Endothelial cell of umbilical vein (primary cell): Measurements from ENCODE around the gene DDX25. TPM values are rescaled to one million over a fixed set of nuclear protein-coding genes. Genes with fewer than 3 reads are reported as not detected.

ENCODE experiments used
- BruUV-seq: library from RNA; stranded (reverse); fragments of 400-500 nt; replicated peaks from 2 replicates; lab custom pipeline; 2021; lab: Mats Ljungman, UMichigan
- CTCF ChIA-PET: fragments of 300-600, 350-600 bp; sonication (Branson Sonifier 250); formaldehyde crosslinking; loops from one replicate; lab custom pipeline; 2021; ENCODE audit warnings: antibody characterized with exemption, inconsistent platforms; lab: Charles Lee
- POLR2A ChIA-PET: fragments of 300-600, 350-600 bp; sonication (Branson Sonifier 250); formaldehyde crosslinking; loops from one replicate; lab custom pipeline; 2021; ENCODE audit warnings: antibody characterized with exemption, inconsistent platforms; lab: Charles Lee
- DNase-seq: peaks from one replicate; pipeline ENCODE4 v3.0.0-alpha.2; 2011; ENCODE audit warnings: low read depth, low spot score
- FAIRE-seq: peaks from 2 replicates; lab custom pipeline; 2011; peaks lifted over from hg19 to GRCh38; lab: Jason Lieb, UNC
- H2AFZ ChIP-seq: 2 replicates; pipeline ENCODE4 v1.6.0; 2012; ENCODE audit warnings: low read depth, low read length, control low read depth, inconsistent platforms
- H3K27ac ChIP-seq: 2 replicates; pipeline ENCODE4 v1.5.1; 2011; ENCODE audit warnings: low read depth, mild to moderate bottlenecking, control low read depth, low read length, moderate library complexity; ENCODE audit not compliant: insufficient read depth
- H3K27me3 ChIP-seq, 2 experiments: 2 replicates each; pipeline versions ENCODE4 v1.6.0 to v1.6.1; 2011; ENCODE audit warnings: low read length in 2 of 2, mixed read lengths in 1 of 2; ENCODE audit not compliant: control insufficient read depth in 2 of 2, insufficient read depth in 2 of 2
- H3K36me3 ChIP-seq, 2 experiments: 2 replicates in 1 of 2; 3 replicates in 1 of 2; pipeline ENCODE4 v1.5.1; 2011; ENCODE audit warnings: low read length in 2 of 2, mild to moderate bottlenecking in 1 of 2, moderate library complexity in 1 of 2; ENCODE audit not compliant: control insufficient read depth in 2 of 2, insufficient read depth in 2 of 2; ENCODE audit errors: extremely low read depth in 1 of 2
- H3K4me1 ChIP-seq: 3 replicates; pipeline ENCODE4 v1.5.1; 2011; ENCODE audit warnings: mild to moderate bottlenecking, low read length; ENCODE audit not compliant: control insufficient read depth, insufficient read depth; ENCODE audit errors: extremely low read depth
- H3K4me2 ChIP-seq: 2 replicates; pipeline ENCODE4 v1.6.1; 2011; ENCODE audit warnings: low read length, control low read depth, mixed read lengths; ENCODE audit not compliant: insufficient read depth
- H3K4me3 ChIP-seq, 3 experiments: fragments of 200-600 bp in 1 of 3; sonication (generic), shearing (Covaris generic) in 1 of 3; replicated peaks in 1 of 3; 2 replicates each; pipeline ENCODE4 v1.5.1; 2011 to 2016; ENCODE audit warnings: control low read depth in 3 of 3, low read length in 3 of 3, mild to moderate bottlenecking in 2 of 3, inconsistent platforms in 1 of 3, low read depth in 1 of 3, moderate library complexity in 1 of 3; ENCODE audit not compliant: insufficient read depth in 1 of 3
- H3K79me2 ChIP-seq: 2 replicates; pipeline ENCODE4 v1.6.0; 2012; ENCODE audit warnings: low read length, inconsistent platforms; ENCODE audit not compliant: control insufficient read depth, insufficient read depth
- H3K9ac ChIP-seq: replicated peaks from 2 replicates; pipeline ENCODE3; 2011; ENCODE audit warnings: low read length, control low read depth; ENCODE audit not compliant: insufficient read depth; ENCODE audit errors: extremely low read depth
- H3K9me1 ChIP-seq: replicated peaks from 3 replicates; pipeline ENCODE4 v1.6.0; 2011; ENCODE audit warnings: mild to moderate bottlenecking, low read length; ENCODE audit not compliant: control insufficient read depth, insufficient read depth; ENCODE audit errors: extremely low read depth
- H3K9me3 ChIP-seq: replicated peaks from 2 replicates; pipeline ENCODE4 v1.5.1; 2012; ENCODE audit warnings: low read length, inconsistent platforms; ENCODE audit not compliant: control insufficient read depth, insufficient read depth
- H4K20me1 ChIP-seq: replicated peaks from 2 replicates; pipeline ENCODE3; 2011; ENCODE audit warnings: mild to moderate bottlenecking, low read length; ENCODE audit not compliant: control insufficient read depth, insufficient read depth; ENCODE audit errors: extremely low read depth
- EZH2 ChIP-seq: IDR thresholded peaks from 2 replicates; pipeline ENCODE4 v1.6.1; 2012; ENCODE audit warnings: borderline replicate concordance, low read depth, mild to moderate bottlenecking, moderate library complexity, low read length, inconsistent platforms; ENCODE audit not compliant: severe bottlenecking
- FOS ChIP-seq: IDR thresholded peaks from 2 replicates; pipeline ENCODE4 v1.6.1; 2011; ENCODE audit warnings: mild to moderate bottlenecking, low read length, moderate library complexity, borderline replicate concordance; ENCODE audit not compliant: insufficient read depth
- GATA2 ChIP-seq: IDR thresholded peaks from 2 replicates; pipeline ENCODE4 v1.7.0; 2011; ENCODE audit warnings: low read depth, mild to moderate bottlenecking, moderate library complexity, mixed read lengths, low read length; ENCODE audit not compliant: insufficient read length, insufficient read depth
- JUN ChIP-seq: IDR thresholded peaks from 2 replicates; pipeline ENCODE4 v1.6.1; 2011; ENCODE audit warnings: borderline replicate concordance, low read depth; ENCODE audit not compliant: insufficient read length, insufficient read depth
- MAX ChIP-seq: IDR thresholded peaks from 2 replicates; pipeline ENCODE4 v1.6.1; 2011; ENCODE audit not compliant: insufficient read depth, insufficient read length
- MYC ChIP-seq: IDR thresholded peaks from one replicate; pipeline ENCODE4 v1.6.1; 2011; ENCODE audit warnings: mild to moderate bottlenecking, low read depth, low read length
- POLR2A ChIP-seq: IDR thresholded peaks from 2 replicates; pipeline ENCODE4 v1.6.1; 2012; ENCODE audit warnings: low read depth, mild to moderate bottlenecking, control low read depth, low read length
- POLR2AphosphoS5 ChIP-seq: IDR thresholded peaks from 2 replicates; pipeline ENCODE4 v1.6.1; 2012; ENCODE audit warnings: low read depth, mild to moderate bottlenecking, control low read depth, low read length, moderate library complexity; ENCODE audit not compliant: insufficient read depth
- dilution Hi-C: fragments of 300-500 bp; cut with MboI; formaldehyde crosslinking; loops from one replicate; pipeline ENCODE4 v1.15.0; 2019; ENCODE audit warnings: low sequenced_read_pairs; ENCODE audit not compliant: extremely low pct_ligation_motif_present
- intact Hi-C: fragments of 100-400 bp; cut with micrococcal nuclease; formaldehyde crosslinking; loops from one replicate; pipeline ENCODE4 v1.10.0; 2022
- polyA plus RNA-seq, 4 experiments: library from polyadenylated mRNA; depleted of rRNA in 3 of 4; stranded (reverse) in 3 of 4; unstranded in 1 of 4; fragments of >200 nt; gene quantifications; 2 replicates each; pipeline versions ENCODE4 v1.2.1 to v1.2.3, GENCODE V29; 2011 to 2012; ENCODE audit warnings: missing spikeins in 1 of 4
- total RNA-seq: library from RNA; stranded (reverse); gene quantifications from 2 replicates; pipeline ENCODE4 v1.2.3, GENCODE V29; 2021
- TF ChIP-seq, protein P1 (sequence below), 2 donors: IDR thresholded peaks; 1 replicate in 1 of 2; 2 replicates in 1 of 2; pipeline ENCODE4 v1.5.1; 2011; ENCODE audit warnings: low read length in 2 of 2, mild to moderate bottlenecking in 2 of 2, moderate library complexity in 2 of 2, control low read depth in 1 of 2, inconsistent platforms in 1 of 2, low read depth in 1 of 2; ENCODE audit not compliant: insufficient read depth in 1 of 2; ENCODE audit errors: extremely low read depth in 1 of 2

DDX25 gene
- total and polyA plus RNA-seq, 2 donors (not counting 3 experiments of a cell fraction or from before 2014, with no cell fraction given) = not detected

DNA sequence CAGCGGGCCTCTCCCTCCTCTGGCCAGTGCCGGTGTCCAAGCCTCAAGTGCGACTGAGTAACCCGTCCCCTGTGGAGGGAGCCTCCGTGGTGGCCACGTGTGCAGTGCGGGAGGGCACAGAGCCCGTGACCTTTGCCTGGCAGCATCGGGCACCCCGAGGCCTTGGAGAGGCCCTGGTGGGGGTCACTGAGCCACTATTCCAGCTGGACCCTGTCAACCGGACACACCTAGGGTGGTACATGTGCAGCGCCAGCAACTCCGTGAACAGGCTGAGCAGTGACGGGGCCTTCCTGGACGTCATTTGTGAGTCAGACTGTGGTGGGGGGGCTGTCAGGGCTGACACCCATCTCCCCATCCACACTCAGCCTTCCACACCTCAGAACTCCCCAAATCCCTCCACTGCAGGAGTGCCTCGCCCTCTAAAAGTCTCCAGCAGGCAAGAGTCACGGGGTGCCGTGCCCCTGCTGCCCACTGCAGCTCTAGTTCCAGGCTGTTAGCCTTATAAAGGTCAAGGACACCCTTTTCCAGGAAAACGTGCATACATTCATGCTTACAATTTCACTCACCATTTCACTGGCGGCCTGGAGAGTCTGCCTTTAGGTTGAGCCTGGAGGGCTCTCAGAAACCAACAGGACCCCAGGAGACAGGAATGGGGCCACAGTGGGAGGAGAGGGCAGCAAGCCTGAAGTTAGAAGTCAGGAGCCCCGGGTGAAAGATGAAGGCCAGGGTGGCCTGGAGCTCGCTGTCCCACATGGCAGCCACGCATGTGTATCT is 44.2 kb downstream of the DDX25 start:
- CTCF ChIA-PET = interaction anchor here (0.6 kb wide), 1 partner anchor 562 kb away, joined by 3 read pairs; no protein-coding TSS in a partner anchor

More for the DNA sequence above, 44.2 kb downstream of the DDX25 start:
- no peaks in the 10 kb centered on the region for H3K4me1 ChIP-seq
- TF ChIP-seq, protein P1, sequence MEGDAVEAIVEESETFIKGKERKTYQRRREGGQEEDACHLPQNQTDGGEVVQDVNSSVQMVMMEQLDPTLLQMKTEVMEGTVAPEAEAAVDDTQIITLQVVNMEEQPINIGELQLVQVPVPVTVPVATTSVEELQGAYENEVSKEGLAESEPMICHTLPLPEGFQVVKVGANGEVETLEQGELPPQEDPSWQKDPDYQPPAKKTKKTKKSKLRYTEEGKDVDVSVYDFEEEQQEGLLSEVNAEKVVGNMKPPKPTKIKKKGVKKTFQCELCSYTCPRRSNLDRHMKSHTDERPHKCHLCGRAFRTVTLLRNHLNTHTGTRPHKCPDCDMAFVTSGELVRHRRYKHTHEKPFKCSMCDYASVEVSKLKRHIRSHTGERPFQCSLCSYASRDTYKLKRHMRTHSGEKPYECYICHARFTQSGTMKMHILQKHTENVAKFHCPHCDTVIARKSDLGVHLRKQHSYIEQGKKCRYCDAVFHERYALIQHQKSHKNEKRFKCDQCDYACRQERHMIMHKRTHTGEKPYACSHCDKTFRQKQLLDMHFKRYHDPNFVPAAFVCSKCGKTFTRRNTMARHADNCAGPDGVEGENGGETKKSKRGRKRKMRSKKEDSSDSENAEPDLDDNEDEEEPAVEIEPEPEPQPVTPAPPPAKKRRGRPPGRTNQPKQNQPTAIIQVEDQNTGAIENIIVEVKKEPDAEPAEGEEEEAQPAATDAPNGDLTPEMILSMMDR (IDR thresholded peaks at IDR 0.05; ENCODE audit: extremely low read depth in 1 of 2, insufficient read depth in 1 of 2, low read depth in 1 of 2, low read length in 2 of 2) = no peak
- TF ChIP-seq POLR2A = no peak
- TF ChIP-seq EZH2 = no peak
- TF ChIP-seq GATA2 = no peak
- no peak for TF ChIP-seq JUN
- TF ChIP-seq POLR2AphosphoS5 = no peak
- no peak for TF ChIP-seq MYC
- no peak for TF ChIP-seq MAX
- no peak for TF ChIP-seq FOS
- H3K36me3 ChIP-seq = no peaks in the 10 kb centered on the region
- H4K20me1 ChIP-seq = no peaks in the 10 kb centered on the region
- DNase-seq (no peak), FAIRE-seq (no peak)
- dilution Hi-C loops (no loop called here), intact Hi-C loops (no loop called here)
- no peaks in the 10 kb centered on the region for H3K27me3 ChIP-seq
- no peak overlapping the region for H3K9ac ChIP-seq
- H3K27ac ChIP-seq = no peak overlapping the region
- H3K79me2 ChIP-seq = no peaks in the 10 kb centered on the region
- BruUV-seq = no TSS peak
- POLR2A ChIA-PET = no interaction called here
- no peak overlapping the region for H2AFZ ChIP-seq
- H3K9me1 ChIP-seq = no peaks in the 10 kb centered on the region
- H3K9me3 ChIP-seq = no peaks in the 10 kb centered on the region
- H3K4me2 ChIP-seq = no peak overlapping the region
- no peak overlapping the region for H3K4me3 ChIP-seq
